ENCODE results near the gene ZC3H12C.
A peak's percentile ranks its signal among the peaks of the same experiment; 100 is the strongest.

Gene ZC3H12C

DNA sequence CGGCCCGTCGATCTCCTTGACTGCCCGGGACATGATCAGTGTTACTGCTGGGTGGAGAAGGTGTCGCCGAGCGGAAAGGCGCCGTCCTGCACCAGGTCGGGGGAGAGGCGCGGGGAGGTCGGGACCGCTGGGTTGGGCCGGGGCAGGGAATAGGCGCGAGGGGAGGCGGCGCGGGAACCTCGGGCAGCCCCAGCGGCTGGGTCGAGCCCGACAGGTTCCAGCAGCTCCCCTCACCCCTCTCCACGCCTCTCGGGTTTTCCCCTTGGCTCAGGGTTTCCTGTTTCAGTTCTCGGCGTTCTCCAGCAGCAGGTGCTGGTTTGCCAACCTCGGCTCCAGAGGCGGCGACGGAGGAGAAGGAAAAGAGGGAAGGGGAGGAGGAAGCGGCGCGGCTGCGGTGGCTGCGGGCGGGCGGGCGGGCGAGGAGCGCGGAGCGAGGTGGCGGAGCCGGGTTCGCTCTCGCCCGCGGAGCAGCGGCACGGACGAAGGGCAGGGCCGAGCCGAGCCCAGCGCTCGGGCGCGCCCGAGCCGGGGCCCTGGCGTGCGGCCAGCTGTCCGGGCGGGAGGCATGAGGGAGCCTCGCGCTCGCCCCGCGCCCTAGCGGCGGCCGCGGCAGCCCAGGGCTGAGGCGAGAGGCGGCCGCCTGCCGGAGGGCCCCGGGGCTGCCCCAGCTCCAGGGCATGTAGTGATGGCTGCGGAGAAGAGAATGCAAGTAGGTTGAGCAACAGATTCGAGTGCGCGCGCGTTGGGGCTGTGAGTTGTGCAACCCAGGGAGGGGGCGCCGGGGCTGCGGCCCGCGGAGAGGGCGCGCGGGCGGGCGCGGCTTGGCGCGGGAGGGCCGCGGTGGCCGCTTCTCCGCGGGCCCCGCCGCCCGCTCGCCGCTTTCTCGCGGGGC lies at the start of gene ZC3H12C:
ZC3H12C (plus strand) TSS at position 878 of the 892 bp plus-strand sequence. CDS start 20 bp downstream, outside the sequence.
- DNase-seq (ENCODE audit: low read depth), result peak; percentile 72
- TF ChIP-seq, protein P1, sequence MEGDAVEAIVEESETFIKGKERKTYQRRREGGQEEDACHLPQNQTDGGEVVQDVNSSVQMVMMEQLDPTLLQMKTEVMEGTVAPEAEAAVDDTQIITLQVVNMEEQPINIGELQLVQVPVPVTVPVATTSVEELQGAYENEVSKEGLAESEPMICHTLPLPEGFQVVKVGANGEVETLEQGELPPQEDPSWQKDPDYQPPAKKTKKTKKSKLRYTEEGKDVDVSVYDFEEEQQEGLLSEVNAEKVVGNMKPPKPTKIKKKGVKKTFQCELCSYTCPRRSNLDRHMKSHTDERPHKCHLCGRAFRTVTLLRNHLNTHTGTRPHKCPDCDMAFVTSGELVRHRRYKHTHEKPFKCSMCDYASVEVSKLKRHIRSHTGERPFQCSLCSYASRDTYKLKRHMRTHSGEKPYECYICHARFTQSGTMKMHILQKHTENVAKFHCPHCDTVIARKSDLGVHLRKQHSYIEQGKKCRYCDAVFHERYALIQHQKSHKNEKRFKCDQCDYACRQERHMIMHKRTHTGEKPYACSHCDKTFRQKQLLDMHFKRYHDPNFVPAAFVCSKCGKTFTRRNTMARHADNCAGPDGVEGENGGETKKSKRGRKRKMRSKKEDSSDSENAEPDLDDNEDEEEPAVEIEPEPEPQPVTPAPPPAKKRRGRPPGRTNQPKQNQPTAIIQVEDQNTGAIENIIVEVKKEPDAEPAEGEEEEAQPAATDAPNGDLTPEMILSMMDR (IDR thresholded peaks at IDR 0.05; ENCODE audit: control insufficient read depth, extremely low read depth, insufficient read depth), result peak; percentile 60
- H3K4me3 ChIP-seq (ENCODE audit: low read depth, low read length), result peak within 1 kb of the TSS; percentile 62

DNA sequence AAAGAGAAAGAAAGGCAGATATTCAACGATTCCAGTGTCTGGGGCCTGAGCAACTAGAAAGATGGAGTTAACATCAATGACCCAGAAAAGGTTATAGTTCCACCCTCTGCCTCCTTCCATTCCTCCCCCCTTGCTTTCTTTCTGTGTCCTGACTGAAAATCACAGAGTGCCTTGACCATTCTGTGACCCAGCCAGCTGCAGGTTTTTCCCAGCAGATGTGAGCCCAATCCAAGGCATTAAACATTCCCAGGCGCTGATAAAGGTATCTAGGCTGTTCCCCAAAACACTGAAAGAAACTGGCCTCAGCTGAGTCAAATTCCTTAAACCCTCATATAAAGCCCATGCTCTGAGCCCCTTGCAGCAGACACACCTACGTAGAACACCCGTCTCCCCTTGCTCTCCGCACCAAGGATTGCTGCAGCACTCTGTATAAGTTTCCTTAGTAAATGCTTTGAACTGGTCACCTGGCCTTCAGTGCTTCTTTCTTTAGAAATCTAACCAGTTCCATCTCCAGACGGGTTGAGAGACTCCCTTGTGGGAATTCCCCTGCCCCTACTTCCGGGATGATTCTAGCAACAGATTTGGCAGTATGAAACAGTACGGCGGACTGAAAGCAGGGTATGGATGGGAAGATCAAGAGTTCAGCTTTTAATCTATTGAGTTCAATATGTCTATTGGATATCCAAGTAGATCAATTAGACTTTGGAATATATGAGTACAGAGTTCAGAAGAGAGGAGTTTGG lies 48.8 kb upstream of the ZC3H12C start:
- H3K4me3 ChIP-seq (ENCODE audit: low read depth, low read length), result no peak overlapping the region
- no peak for DNase-seq (ENCODE audit: low read depth)
- TF ChIP-seq, protein P1 (IDR thresholded peaks at IDR 0.05; ENCODE audit: control insufficient read depth, extremely low read depth, insufficient read depth), result no peak

DNA sequence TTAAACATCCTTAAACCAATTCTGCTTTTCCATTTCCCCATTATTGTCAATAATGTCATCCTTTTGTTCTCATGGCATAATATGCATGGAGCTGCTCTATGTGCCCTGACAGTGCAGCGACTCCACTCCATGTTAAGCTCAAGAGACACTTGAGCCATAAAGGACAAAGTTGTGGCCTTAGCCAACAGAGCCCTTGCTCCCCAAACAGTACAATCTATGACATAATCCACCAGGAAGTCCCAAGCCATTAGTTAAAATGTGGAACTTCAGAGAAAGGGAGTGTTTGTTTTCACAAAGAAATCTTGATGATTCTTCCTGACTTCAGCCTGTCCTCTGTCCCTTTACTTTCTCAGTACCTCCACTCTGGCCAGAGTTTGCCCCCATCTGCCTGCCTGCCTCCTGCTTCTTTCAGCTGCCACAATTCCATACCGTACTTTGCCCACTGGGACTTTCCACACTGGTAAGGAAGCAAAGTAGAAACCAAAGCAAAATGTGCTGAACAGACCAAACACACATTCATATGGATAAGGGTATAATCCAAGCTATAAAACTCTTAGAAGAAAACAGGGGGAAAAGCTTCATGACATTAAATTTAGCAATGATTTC lies 46.3 kb upstream of the ZC3H12C start:
- TF ChIP-seq, protein P1 (IDR thresholded peaks at IDR 0.05; ENCODE audit: control insufficient read depth, extremely low read depth, insufficient read depth), result no peak

DNA sequence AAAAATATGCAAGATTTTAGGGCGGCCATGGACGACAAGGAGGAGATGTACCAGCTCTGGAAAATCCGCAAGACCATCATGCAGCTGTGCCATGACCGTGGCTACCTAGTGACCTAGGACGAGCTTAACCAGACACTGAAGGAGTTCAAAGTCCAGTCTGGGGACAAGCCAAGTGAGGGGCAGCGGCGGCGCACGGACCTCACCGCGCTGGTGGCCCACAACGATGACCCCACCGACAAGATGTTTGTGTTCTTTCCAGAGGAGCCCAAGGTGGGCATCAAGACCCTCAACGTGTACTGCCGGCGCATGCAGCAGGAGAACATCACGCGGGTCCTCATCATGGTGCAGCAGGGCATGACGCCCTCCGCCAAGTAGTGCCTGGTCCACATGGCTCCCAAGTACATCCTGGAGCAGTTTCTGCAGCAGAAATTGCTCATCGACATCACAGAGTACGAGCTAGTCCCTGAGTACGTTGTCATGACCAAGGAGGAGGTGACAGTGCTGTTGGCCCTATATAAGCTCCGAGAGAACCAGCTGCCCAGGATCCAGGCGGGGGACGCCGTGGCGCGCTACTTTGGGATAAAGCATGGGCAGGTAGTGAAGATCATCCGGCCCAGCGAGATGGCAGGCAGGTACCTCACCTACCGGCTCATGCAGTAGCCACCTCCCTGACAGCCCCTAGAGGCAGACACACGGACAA lies 43.5 kb upstream of the ZC3H12C start:
- H3K4me3 ChIP-seq (ENCODE audit: low read depth, low read length), result no peak overlapping the region
- no peak for DNase-seq (ENCODE audit: low read depth)
- TF ChIP-seq, protein P1 (IDR thresholded peaks at IDR 0.05; ENCODE audit: control insufficient read depth, extremely low read depth, insufficient read depth), result no peak

More for the DNA sequence above, 46.3 kb upstream of the ZC3H12C start:
- DNase-seq (ENCODE audit: low read depth), result no peak
- no peak overlapping the region for H3K4me3 ChIP-seq (ENCODE audit: low read depth, low read length)

DNA sequence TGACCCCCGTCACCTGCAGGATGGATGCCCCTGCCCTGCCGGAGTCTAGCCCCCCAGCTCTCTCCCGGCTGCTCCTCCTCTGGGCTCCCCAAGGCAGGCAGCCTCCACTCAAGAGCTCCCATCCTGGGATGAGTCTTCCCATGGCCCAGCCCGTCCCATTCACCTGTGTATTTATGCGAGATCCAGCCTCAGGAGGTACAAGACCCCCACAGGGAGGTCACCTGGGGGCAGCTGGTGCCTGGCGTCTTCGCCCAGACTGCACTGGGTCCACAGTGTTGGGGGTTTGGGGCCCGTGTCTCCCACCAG lies 43.0 kb upstream of the ZC3H12C start:
- TF ChIP-seq, protein P1 (IDR thresholded peaks at IDR 0.05; ENCODE audit: control insufficient read depth, extremely low read depth, insufficient read depth), result no peak
- no peak overlapping the region for H3K4me3 ChIP-seq (ENCODE audit: low read depth, low read length)
- no peak for DNase-seq (ENCODE audit: low read depth)

DNA sequence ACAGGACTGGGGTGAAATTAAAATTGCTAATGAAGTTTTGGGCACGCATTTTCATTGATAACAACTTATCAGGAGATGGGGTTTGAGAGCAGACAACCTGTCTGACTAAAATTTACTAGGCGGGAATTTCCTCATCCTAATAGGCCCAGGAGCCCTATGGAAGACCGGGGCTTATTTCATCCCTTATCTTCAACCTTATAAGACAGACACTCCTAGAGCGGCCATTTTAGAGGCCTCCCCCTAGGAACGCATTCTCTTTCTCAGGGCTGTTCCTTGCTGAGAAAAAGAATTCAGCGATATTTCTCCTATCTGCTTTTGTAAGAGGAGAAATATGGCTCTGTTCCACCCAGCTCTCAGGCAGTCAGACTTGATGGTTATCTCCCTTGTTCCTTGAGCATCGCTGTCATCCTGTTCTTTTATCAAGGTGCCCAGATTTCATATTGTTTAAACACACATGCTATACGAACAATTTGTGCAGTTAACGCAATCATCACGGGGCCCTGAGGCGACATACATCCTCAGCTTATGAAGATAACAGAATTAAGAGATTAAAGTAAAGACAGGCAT lies 39.3 kb upstream of the ZC3H12C start:
- TF ChIP-seq, protein P1 (IDR thresholded peaks at IDR 0.05; ENCODE audit: control insufficient read depth, extremely low read depth, insufficient read depth), result no peak
- no peak for DNase-seq (ENCODE audit: low read depth)

More for the DNA sequence above, 39.3 kb upstream of the ZC3H12C start:
- no peak overlapping the region for H3K4me3 ChIP-seq (ENCODE audit: low read depth, low read length)
